ENCODE measurements around the gene DLGAP1. TPM values are rescaled to one million over a fixed set of nuclear protein-coding genes. Genes with fewer than 3 reads are reported as not detected.

Gene DLGAP1
- total and polyA plus RNA-seq, 4 donors = 0.54 to 11.8 (median 3.1) TPM

DNA sequence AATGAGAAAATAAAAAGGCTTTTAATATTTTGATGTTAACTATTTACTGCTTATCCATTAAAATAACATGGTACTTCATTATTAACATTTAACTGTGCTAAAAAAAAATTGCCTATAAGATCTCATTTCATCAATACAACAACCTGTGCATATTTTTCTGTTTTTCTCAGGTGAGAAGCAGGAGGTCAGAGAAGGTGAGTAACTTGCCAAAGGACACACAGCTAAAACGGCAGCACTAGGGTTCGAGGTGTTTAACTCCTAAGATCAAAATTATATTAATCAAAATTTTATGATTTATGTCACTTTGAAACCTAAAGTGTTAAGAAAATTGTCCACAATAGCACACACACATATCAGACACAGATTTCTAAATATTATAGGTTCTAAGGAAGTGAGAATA is 639.1 kb downstream of the DLGAP1 start:
- ATAC-seq (ENCODE audit: insufficient read depth, low FRiP score) = no peak
- Histone ChIP-seq H3K4me3 (no peak overlapping the region), H3K27ac (ENCODE audit: low read depth in 1 of 2, low read length in 1 of 2) (no peak overlapping the region), H3K9ac (ENCODE audit: insufficient read depth in 1 of 2, low read length in 2 of 2) (no peak overlapping the region), H3K9me3 (ENCODE audit: control insufficient read depth in 4 of 4, insufficient read depth in 3 of 4, low read length in 3 of 4) (no peaks in the 10 kb centered on the region), H3K27me3 (ENCODE audit: control insufficient read depth in 3 of 3, insufficient read depth in 3 of 3, low read length in 2 of 3) (no peaks in the 10 kb centered on the region), H3K4me1 (ENCODE audit: control insufficient read depth in 5 of 5, insufficient read depth in 5 of 5, low read length in 5 of 5) (no peaks in the 10 kb centered on the region), H3K36me3 (ENCODE audit: control insufficient read depth in 4 of 4, insufficient read depth in 4 of 4, low read length in 4 of 4) (no peaks in the 10 kb centered on the region)
- TF ChIP-seq, protein P1, sequence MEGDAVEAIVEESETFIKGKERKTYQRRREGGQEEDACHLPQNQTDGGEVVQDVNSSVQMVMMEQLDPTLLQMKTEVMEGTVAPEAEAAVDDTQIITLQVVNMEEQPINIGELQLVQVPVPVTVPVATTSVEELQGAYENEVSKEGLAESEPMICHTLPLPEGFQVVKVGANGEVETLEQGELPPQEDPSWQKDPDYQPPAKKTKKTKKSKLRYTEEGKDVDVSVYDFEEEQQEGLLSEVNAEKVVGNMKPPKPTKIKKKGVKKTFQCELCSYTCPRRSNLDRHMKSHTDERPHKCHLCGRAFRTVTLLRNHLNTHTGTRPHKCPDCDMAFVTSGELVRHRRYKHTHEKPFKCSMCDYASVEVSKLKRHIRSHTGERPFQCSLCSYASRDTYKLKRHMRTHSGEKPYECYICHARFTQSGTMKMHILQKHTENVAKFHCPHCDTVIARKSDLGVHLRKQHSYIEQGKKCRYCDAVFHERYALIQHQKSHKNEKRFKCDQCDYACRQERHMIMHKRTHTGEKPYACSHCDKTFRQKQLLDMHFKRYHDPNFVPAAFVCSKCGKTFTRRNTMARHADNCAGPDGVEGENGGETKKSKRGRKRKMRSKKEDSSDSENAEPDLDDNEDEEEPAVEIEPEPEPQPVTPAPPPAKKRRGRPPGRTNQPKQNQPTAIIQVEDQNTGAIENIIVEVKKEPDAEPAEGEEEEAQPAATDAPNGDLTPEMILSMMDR (IDR thresholded peaks at IDR 0.05; ENCODE audit: control extremely low read depth, extremely low read depth) = no peak
- DNase-seq = no peak
- WGBS, 2 donors = 91 to 96% methylated on average over 2 of the region's 2 CpGs

DNA sequence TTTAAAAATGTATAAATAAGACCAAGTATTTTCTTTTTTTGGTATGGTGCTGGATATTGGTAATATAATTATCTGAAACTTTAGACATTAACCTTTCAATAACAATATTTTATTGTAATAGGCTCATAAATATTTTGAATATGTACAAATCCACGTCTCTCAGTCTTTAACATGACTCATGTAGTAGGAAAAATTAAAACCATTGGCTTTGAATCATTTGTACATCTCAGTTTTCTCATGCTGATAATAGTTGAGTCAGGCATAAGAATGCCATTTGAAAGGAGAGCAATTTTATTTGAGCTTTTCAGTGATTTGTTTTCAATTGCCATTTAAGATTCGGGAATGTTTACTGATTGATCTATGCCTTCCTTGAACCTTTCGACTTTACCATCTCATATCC is 640.3 kb downstream of the DLGAP1 start:
- Histone ChIP-seq H3K9ac (ENCODE audit: insufficient read depth in 1 of 2, low read length in 2 of 2) (no peak overlapping the region), H3K27me3 (ENCODE audit: control insufficient read depth in 3 of 3, insufficient read depth in 3 of 3, low read length in 2 of 3) (no peaks in the 10 kb centered on the region), H3K4me3 (no peak overlapping the region), H3K9me3 (ENCODE audit: control insufficient read depth in 4 of 4, insufficient read depth in 3 of 4, low read length in 3 of 4) (no peaks in the 10 kb centered on the region), H3K36me3 (ENCODE audit: control insufficient read depth in 4 of 4, insufficient read depth in 4 of 4, low read length in 4 of 4) (no peaks in the 10 kb centered on the region), H3K27ac (ENCODE audit: low read depth in 1 of 2, low read length in 1 of 2) (no peak overlapping the region), H3K4me1 (ENCODE audit: control insufficient read depth in 5 of 5, insufficient read depth in 5 of 5, low read length in 5 of 5) (no peaks in the 10 kb centered on the region)
- TF ChIP-seq, protein P1 (IDR thresholded peaks at IDR 0.05; ENCODE audit: control extremely low read depth, extremely low read depth) = no peak
- DNase-seq (no peak), ATAC-seq (ENCODE audit: insufficient read depth, low FRiP score) (no peak)
- 91 to 92% methylated on average over 3 of the region's 3 CpGs for WGBS, 2 donors

DNA sequence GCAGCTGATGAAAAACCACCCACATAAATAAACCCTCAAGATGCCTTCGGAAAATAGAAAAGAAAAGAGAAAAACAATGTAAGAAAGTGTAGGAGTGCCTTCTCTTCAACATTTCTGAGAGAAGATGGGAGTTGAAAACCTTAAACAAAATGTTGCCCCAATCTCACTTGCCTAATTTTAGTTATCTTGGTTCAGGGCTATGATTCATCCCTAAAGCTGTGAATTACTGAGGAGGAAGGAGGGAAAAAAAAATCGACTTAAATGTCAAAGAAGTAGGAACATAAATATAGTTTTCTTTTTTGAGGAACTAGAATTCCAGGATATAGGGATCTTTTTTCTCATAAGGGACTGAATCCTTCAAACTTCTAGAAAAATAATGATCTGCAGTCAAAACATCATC is 644.8 kb downstream of the DLGAP1 start:
- DNase-seq (no peak), ATAC-seq (ENCODE audit: insufficient read depth, low FRiP score) (no peak)
- Histone ChIP-seq H3K4me3 (no peak overlapping the region), H3K4me1 (ENCODE audit: control insufficient read depth in 5 of 5, insufficient read depth in 5 of 5, low read length in 5 of 5) (no peaks in the 10 kb centered on the region), H3K36me3 (ENCODE audit: control insufficient read depth in 4 of 4, insufficient read depth in 4 of 4, low read length in 4 of 4) (no peaks in the 10 kb centered on the region), H3K27me3 (ENCODE audit: control insufficient read depth in 3 of 3, insufficient read depth in 3 of 3, low read length in 2 of 3) (no peaks in the 10 kb centered on the region), H3K27ac (ENCODE audit: low read depth in 1 of 2, low read length in 1 of 2) (no peak overlapping the region), H3K9ac (ENCODE audit: insufficient read depth in 1 of 2, low read length in 2 of 2) (no peak overlapping the region), H3K9me3 (ENCODE audit: control insufficient read depth in 4 of 4, insufficient read depth in 3 of 4, low read length in 3 of 4) (peaks cover 0 to 2% (median 0%) of the 10 kb centered on the region in 4 donors)
- 71 to 76% methylated on average over 2 of the region's 2 CpGs for WGBS, 2 donors
- TF ChIP-seq, protein P1 (IDR thresholded peaks at IDR 0.05; ENCODE audit: control extremely low read depth, extremely low read depth) = no peak

Data from lung (tissue), 12 donors.